ENCODE results near the gene SPCS1. TPM values are rescaled to one million over a fixed set of nuclear protein-coding genes. Genes with fewer than 3 reads are reported as not detected.
A peak's percentile ranks its signal among the peaks of the same experiment; 100 is the strongest.

Gene SPCS1
- total and polyA plus RNA-seq, 9 of the 15 experiments (the other 6 are each of a cell fraction or from before 2014, with no cell fraction given), result 73.9 to 567 (median 127) TPM

GRCh38 chr3:52703341-52703740 is 2.6 kb upstream of the SPCS1 start:
- peaks cover 49% of the 10 kb centered on the region for H3K79me2 ChIP-seq (ENCODE audit: control insufficient read depth, insufficient read depth, low read length)
- in situ Hi-C loops (cut with MboI), result no loop called here
- ATAC-seq (no peak), FAIRE-seq (no peak), DNase-seq (ENCODE audit: extremely low read depth in 1 of 4, low spot score in 3 of 4) (no peak)
- H3K4me3 ChIP-seq, result no peak overlapping the region
- ChIA-PET POLR2A (interaction anchor here (0.6 kb wide), 1 partner anchor 14 kb away, joined by 5 read pairs; no protein-coding TSS in a partner anchor), CTCF (ENCODE audit: low intra/inter-chr PET ratio) (no interaction called here)
- no TSS peak for BruUV-seq (replicated peaks)
- no peak for TF ChIP-seq TARDBP (IDR thresholded peaks at IDR 0.05)
- TF ChIP-seq NR4A1 (CRISPR knock-in tag; IDR thresholded peaks at IDR 0.05), result no peak
- no peak for TF ChIP-seq NR4A1 (tag; IDR thresholded peaks at IDR 0.05)
- H3K4me1 ChIP-seq (replicated peaks in 1 of 2; ENCODE audit: control insufficient read depth in 2 of 2, insufficient read depth in 2 of 2, low read length in 2 of 2), result peaks cover 7 to 10% of the 10 kb centered on the region in 2 experiments; a peak in 3 of 5 replicates
- H3K9me1 ChIP-seq (ENCODE audit: control insufficient read depth, insufficient read depth, low read length), result no peaks in the 10 kb centered on the region
- no peaks in the 10 kb centered on the region for H3K9me3 ChIP-seq (replicated peaks; ENCODE audit: control insufficient read depth, insufficient read depth, low read depth, low read length)
- peak overlapping the region; percentile 37; the same call in 1 of the 2 replicates for H3K4me2 ChIP-seq (ENCODE audit: insufficient read depth, low read length)
- no peak overlapping the region for H3K27ac ChIP-seq (ENCODE audit: extremely low read depth, low read depth, low read length)
- H3K27me3 ChIP-seq (ENCODE audit: control insufficient read depth in 2 of 2, insufficient read depth in 2 of 2, low read length in 2 of 2), result no peaks in the 10 kb centered on the region
- H2AFZ ChIP-seq (ENCODE audit: low read depth, low read length), result no peak overlapping the region; the same call in 1 of the 2 replicates
- WGBS (ENCODE audit: insufficient coverage, low coverage, missing lambda C conversion rate), result 78% methylated on average over 5 of the region's 7 CpGs
- no peaks in the 10 kb centered on the region for H4K20me1 ChIP-seq (replicated peaks; ENCODE audit: control insufficient read depth, insufficient read depth, low read length)
- H3K36me3 ChIP-seq (ENCODE audit: control insufficient read depth, insufficient read depth, low read length), result peaks cover 20% of the 10 kb centered on the region
- intact Hi-C loops (cut with micrococcal nuclease), result no loop called here
- H3K9ac ChIP-seq (ENCODE audit: insufficient read depth in 1 of 2, low read depth in 2 of 2, low read length in 2 of 2), result no peak overlapping the region

- H3K27ac ChIP-seq (ENCODE audit: extremely low read depth, low read depth, low read length), result peak overlapping the region; percentile 78
- FAIRE-seq, result peak; percentile 19
- H3K79me2 ChIP-seq (ENCODE audit: control insufficient read depth, insufficient read depth, low read length), result peaks cover 49% of the 10 kb centered on the region
- TSS peak; percentile 69 for BruUV-seq (replicated peaks)
- intact Hi-C loops (cut with micrococcal nuclease), result no loop called here
- H3K4me3 ChIP-seq, result peak overlapping the region; percentile 83
- in situ Hi-C loops (cut with MboI), result no loop called here
- H3K27me3 ChIP-seq (ENCODE audit: control insufficient read depth in 2 of 2, insufficient read depth in 2 of 2, low read length in 2 of 2), result no peaks in the 10 kb centered on the region
- DNase-seq (ENCODE audit: extremely low read depth in 1 of 4, low spot score in 3 of 4), result peak in 3 of 4 experiments; percentile 11 to 37 (median 22)
- H3K36me3 ChIP-seq (ENCODE audit: control insufficient read depth, insufficient read depth, low read length), result peaks cover 19% of the 10 kb centered on the region
- H3K4me2 ChIP-seq (ENCODE audit: insufficient read depth, low read length), result peak overlapping the region; percentile 94
- ChIA-PET POLR2A (interaction anchor here (1.1 to 1.6 kb wide), 4 partner anchors 8 to 15 kb away, joined by 3 to 6 read pairs (median 5); no protein-coding TSS in a partner anchor), CTCF (ENCODE audit: low intra/inter-chr PET ratio) (interaction anchor here (0.7 kb wide), 1 partner anchor 157 kb away, joined by 3 read pairs; no protein-coding TSS in a partner anchor)
- peak overlapping the region; percentile 79 to 98 for H3K9ac ChIP-seq (ENCODE audit: insufficient read depth in 1 of 2, low read depth in 2 of 2, low read length in 2 of 2)
- H2AFZ ChIP-seq (ENCODE audit: low read depth, low read length), result peak overlapping the region; percentile 96
- H3K9me1 ChIP-seq (ENCODE audit: control insufficient read depth, insufficient read depth, low read length), result no peaks in the 10 kb centered on the region
- no peaks in the 10 kb centered on the region for H3K9me3 ChIP-seq (replicated peaks; ENCODE audit: control insufficient read depth, insufficient read depth, low read depth, low read length)
- H3K4me1 ChIP-seq (replicated peaks in 1 of 2; ENCODE audit: control insufficient read depth in 2 of 2, insufficient read depth in 2 of 2, low read length in 2 of 2), result peaks cover 7 to 10% of the 10 kb centered on the region in 2 experiments; a peak in 3 of 5 replicates
- 1% methylated on average over 13 of the region's 22 CpGs for WGBS (ENCODE audit: insufficient coverage, low coverage, missing lambda C conversion rate)
- ATAC-seq, result peak; percentile 34
- H4K20me1 ChIP-seq (replicated peaks; ENCODE audit: control insufficient read depth, insufficient read depth, low read length), result no peaks in the 10 kb centered on the region
- TF ChIP-seq DNMT1 (IDR thresholded peaks at IDR 0.05) (no peak), FUS (optimal IDR thresholded peaks at IDR 0.05; ENCODE audit: low read depth, low read length) (no peak), HDAC1 (IDR thresholded peaks at IDR 0.05) (peak in 1 of 2 experiments; percentile 37; a peak in 1 of 4 replicates), L3MBTL2 (IDR thresholded peaks at IDR 0.05) (peak; percentile 22; the same call in 1 of the 2 replicates), MNT (conservative IDR thresholded peaks at IDR 0.05) (peak; percentile 49 to 54; a peak in 3 of 4 replicates), SP1 (CRISPR knock-in tag; IDR thresholded peaks at IDR 0.05) (no peak), PKNOX1 (IDR thresholded peaks at IDR 0.05) (0 out of 2 replicates have a peak, but pooled peaks have one; percentile 15), ZBTB7A (IDR thresholded peaks at IDR 0.05; ENCODE audit: borderline replicate concordance, control insufficient read depth, low read depth, low read length) (peak; percentile 9; the same call in 1 of the 2 replicates)
Measured at GRCh38 chr3:52704611-52705437, 1.1 kb upstream of the SPCS1 start.

Data from K562 (cell line).